ENCODE results near the gene PPP2R5C.
A peak's percentile ranks its signal among the peaks of the same experiment; 100 is the strongest.
"Not testable (repeated sequence)": the region's sequence is repeated elsewhere in the genome, so short reads cannot be mapped to it uniquely, and the experiment has no call there.

PPP2R5C gene

GRCh38 chr14:101966742-101967141 is 205.2 kb downstream of the PPP2R5C start:
- Histone ChIP-seq H3K4me3 (peak overlapping the region; percentile 100), H3K27me3 (no peaks in the 10 kb centered on the region), H3K9me3 (no peaks in the 10 kb centered on the region), H3K36me3 (peaks cover 21% of the 10 kb centered on the region), H3K9ac (peak overlapping the region; percentile 57; the same call in 1 of the 2 replicates), H4K20me1 (peaks cover 73% of the 10 kb centered on the region), H3K4me1 (peaks cover 75% of the 10 kb centered on the region), H3K27ac (peak overlapping the region; percentile 99; the same call in 1 of the 2 replicates), H3K4me2 (peak overlapping the region; percentile 96)
- TF ChIP-seq Cebpa-rat (IDR thresholded peaks at IDR 0.05): no peak

GRCh38 chr14:101968186-101968585 is 206.7 kb downstream of the PPP2R5C start:
- Histone ChIP-seq H3K9ac (peak overlapping the region; percentile 35; the same call in 1 of the 2 replicates), H3K27me3 (no peaks in the 10 kb centered on the region), H3K36me3 (peaks cover 27% of the 10 kb centered on the region), H3K4me2 (peak overlapping the region; percentile 96), H3K4me3 (peak overlapping the region; percentile 100; the same call in 1 of the 2 replicates), H4K20me1 (peaks cover 87% of the 10 kb centered on the region), H3K27ac (peak overlapping the region; percentile 74), H3K9me3 (no peaks in the 10 kb centered on the region), H3K4me1 (peaks cover 82% of the 10 kb centered on the region)
- TF ChIP-seq Cebpa-rat (IDR thresholded peaks at IDR 0.05): no peak

- no peaks in the 10 kb centered on the region for H3K27me3 ChIP-seq
- peak overlapping the region; percentile 74 for H3K27ac ChIP-seq
- H3K4me3 ChIP-seq: 0 out of 2 replicates have a peak overlapping the region, but pooled peaks have one; percentile 34
- H3K9me3 ChIP-seq: no peaks in the 10 kb centered on the region
- H3K36me3 ChIP-seq: peaks cover 40% of the 10 kb centered on the region
- no peak for TF ChIP-seq Cebpa-rat (IDR thresholded peaks at IDR 0.05)
- peaks cover 72% of the 10 kb centered on the region for H3K4me1 ChIP-seq
- H3K9ac ChIP-seq: peak overlapping the region; percentile 63
- H4K20me1 ChIP-seq: peaks cover 100% of the 10 kb centered on the region
- H3K4me2 ChIP-seq: peak overlapping the region; percentile 96
Measured at GRCh38 chr14:101969481-101969880, 208.0 kb downstream of the PPP2R5C start.

GRCh38 chr14:101970830-101971400 is 209.4 kb downstream of the PPP2R5C start:
- no peaks in the 10 kb centered on the region for H3K9me3 ChIP-seq
- H3K4me3 ChIP-seq: peak overlapping the region; percentile 42; the same call in 1 of the 2 replicates
- peaks cover 70% of the 10 kb centered on the region for H3K4me1 ChIP-seq
- 0 out of 2 replicates have a peak overlapping the region, but pooled peaks have one; percentile 32 for H3K9ac ChIP-seq
- peak overlapping the region; percentile 28; the same call in 1 of the 2 replicates for H3K27ac ChIP-seq
- TF ChIP-seq Cebpa-rat (IDR thresholded peaks at IDR 0.05): no peak
- peak overlapping the region; percentile 96 for H3K4me2 ChIP-seq
- H3K36me3 ChIP-seq: peaks cover 55% of the 10 kb centered on the region
- peaks cover 100% of the 10 kb centered on the region for H4K20me1 ChIP-seq
- H3K27me3 ChIP-seq: no peaks in the 10 kb centered on the region

- Histone ChIP-seq H4K20me1 (peaks cover 100% of the 10 kb centered on the region), H3K4me2 (peak overlapping the region; percentile 96), H3K9ac (0 out of 2 replicates have a peak overlapping the region, but pooled peaks have one; percentile 32), H3K36me3 (peaks cover 60% of the 10 kb centered on the region), H3K4me1 (peaks cover 64% of the 10 kb centered on the region)
- not testable (repeated sequence) for H3K27me3 ChIP-seq, H3K9me3 ChIP-seq, H3K4me3 ChIP-seq, H3K27ac ChIP-seq
Measured at GRCh38 chr14:101971458-101971857, 209.9 kb downstream of the PPP2R5C start.

GRCh38 chr14:101972126-101972866 is 210.8 kb downstream of the PPP2R5C start:
- H3K4me2 ChIP-seq: no peak overlapping the region; the same call in 1 of the 2 replicates

GRCh38 chr14:101973356-101973755 is 211.8 kb downstream of the PPP2R5C start:
- peaks cover 100% of the 10 kb centered on the region for H4K20me1 ChIP-seq
- H3K9ac ChIP-seq: no peak overlapping the region; the same call in 1 of the 2 replicates

More at GRCh38 chr14:101972126-101972866, 210.8 kb downstream of the PPP2R5C start:
- TF ChIP-seq Cebpa-rat (IDR thresholded peaks at IDR 0.05): no peak
- H3K4me1 ChIP-seq: peaks cover 56% of the 10 kb centered on the region
- no peaks in the 10 kb centered on the region for H3K27me3 ChIP-seq
- H3K9ac ChIP-seq: no peak overlapping the region
- peaks cover 67% of the 10 kb centered on the region for H3K36me3 ChIP-seq
- no peak overlapping the region for H3K4me3 ChIP-seq
- no peaks in the 10 kb centered on the region for H3K9me3 ChIP-seq
- no peak overlapping the region for H3K27ac ChIP-seq
- H4K20me1 ChIP-seq: peaks cover 100% of the 10 kb centered on the region

GRCh38 chr14:101975231-101975630 is 213.7 kb downstream of the PPP2R5C start:
- H3K27ac ChIP-seq: no peak overlapping the region
- peaks cover 27% of the 10 kb centered on the region for H3K4me1 ChIP-seq
- no peak overlapping the region for H3K4me3 ChIP-seq
- H4K20me1 ChIP-seq: peaks cover 100% of the 10 kb centered on the region
- no peaks in the 10 kb centered on the region for H3K27me3 ChIP-seq
- TF ChIP-seq Cebpa-rat (IDR thresholded peaks at IDR 0.05): no peak
- H3K9me3 ChIP-seq: no peaks in the 10 kb centered on the region
- H3K36me3 ChIP-seq: peaks cover 81% of the 10 kb centered on the region
- no peak overlapping the region for H3K9ac ChIP-seq
- no peak overlapping the region for H3K4me2 ChIP-seq

More at GRCh38 chr14:101973356-101973755, 211.8 kb downstream of the PPP2R5C start:
- no peak for TF ChIP-seq Cebpa-rat (IDR thresholded peaks at IDR 0.05)
- Histone ChIP-seq H3K4me1 (peaks cover 45% of the 10 kb centered on the region), H3K36me3 (peaks cover 74% of the 10 kb centered on the region), H3K4me2 (no peak overlapping the region), H3K27ac (no peak overlapping the region), H3K9me3 (no peaks in the 10 kb centered on the region), H3K27me3 (no peaks in the 10 kb centered on the region), H3K4me3 (no peak overlapping the region)

Measured in BLaER1 (cell line).